HG03565 (cell line): ENCODE measurements around the gene LRPAP1.

Experiments used
- ATAC-seq: cut with Tn5 transposase; IDR thresholded peaks from one replicate; pipeline ENCODE4 v1.9.1; 2021; ENCODE audit warnings: mild to moderate bottlenecking, moderate library complexity; ENCODE audit not compliant: unreplicated experiment

LRPAP1 gene

DNA sequence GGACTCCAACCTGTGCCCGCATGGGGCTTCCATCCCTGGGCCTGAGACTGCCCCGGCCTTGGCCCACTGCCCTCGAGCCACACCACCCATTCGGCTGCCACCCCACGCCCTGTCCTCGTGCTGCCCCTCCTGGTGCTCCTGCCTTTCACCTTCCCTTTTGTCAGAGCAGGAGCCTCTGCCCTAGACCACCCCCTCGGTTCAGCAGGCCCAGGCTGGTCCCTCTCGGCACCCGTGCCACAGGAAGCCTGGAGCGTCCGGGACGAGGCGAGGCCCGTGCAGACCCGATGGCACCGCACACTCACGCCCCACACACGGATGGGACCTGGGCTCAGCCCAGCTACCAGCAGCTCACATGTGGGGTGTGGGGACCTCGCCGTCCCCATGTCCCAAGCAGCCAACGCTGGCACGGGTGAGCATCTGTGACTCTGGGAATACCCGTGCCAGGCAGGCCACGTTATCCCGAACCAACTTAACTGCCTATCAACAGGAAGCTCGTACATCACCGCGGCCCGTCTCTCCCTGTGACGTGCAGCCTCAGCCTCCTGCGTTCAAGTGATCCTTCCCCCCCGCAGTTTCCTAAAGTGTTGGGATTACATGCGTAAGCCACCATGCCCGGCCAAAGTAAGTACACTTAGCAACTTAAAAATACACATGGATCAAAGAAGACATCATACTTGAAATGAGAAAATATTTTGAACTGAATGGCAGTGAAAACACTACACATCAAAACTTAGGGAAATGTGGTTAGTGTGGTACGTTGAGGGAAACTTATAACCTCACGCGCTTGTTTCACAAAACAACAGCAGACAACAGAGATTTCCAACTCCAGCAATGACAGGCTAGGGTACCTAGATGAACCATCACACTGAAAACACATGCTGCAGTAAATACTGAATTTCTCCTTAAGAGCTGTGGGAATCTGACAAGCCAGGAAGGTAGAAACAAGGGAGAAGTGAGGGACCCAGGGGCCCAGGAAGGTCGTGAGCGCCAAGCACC lies 29.0 kb downstream of the LRPAP1 start:
- no peak for ATAC-seq

DNA sequence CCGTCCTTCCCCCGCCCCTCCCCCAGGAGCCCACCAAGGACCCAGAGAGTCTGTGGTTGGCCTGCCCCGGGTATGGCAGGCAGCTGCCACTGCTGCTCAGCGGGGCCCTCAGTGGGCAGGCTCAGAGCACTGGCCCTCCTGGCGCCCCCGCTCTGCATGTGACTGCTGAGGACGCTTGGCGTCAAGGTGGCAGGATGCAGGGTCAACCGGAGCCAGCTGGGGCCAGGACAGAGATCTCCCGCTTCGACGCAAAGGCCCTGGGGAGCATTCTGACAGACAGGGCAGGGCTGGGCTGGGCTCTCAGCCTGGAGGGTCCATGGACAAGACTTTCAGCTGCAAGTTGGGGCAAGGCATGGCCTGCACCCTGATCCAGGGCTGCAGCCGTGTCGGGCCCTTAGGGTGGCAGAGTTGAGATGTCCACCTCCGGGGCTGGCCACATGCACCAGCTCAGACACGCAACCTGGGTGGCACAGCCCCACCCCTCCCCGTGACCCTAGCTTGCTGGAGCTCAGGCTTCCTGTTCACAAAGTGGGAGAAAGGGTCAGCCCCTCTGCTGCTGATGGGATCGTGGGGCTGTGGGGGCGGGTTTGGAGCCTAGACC lies 30.3 kb downstream of the LRPAP1 start:
- no peak for ATAC-seq

GRCh38 chr4:3501126-3501824 lies 30.9 kb downstream of the LRPAP1 start:
- no peak for ATAC-seq

DNA sequence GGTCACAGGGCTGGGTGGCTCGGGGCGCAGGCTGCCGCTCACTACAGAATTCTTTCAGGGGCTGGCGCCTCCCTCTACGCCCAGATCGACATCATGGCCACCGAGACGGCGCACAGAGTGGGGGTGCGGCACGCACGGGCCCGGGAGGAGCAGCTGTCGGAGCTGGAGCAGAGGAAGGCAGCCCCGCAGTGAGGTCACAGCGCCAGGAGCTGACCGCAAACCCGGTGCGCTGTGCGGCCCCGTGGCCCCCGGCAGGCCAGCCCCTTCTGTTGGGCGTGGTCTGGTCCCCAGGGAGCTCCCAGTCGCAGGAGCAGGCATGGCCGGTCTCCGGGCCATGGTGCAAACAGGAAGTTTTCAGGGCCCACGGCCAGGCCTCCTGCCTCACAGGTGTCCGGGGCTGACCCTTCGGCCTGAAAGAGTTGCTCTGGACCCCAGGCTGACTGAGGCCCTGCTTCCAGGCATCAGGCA lies 31.6 kb downstream of the LRPAP1 start:
- ATAC-seq, result no peak

- ATAC-seq, result no peak
Observed at GRCh38 chr4:3500111-3500510, 32.1 kb downstream of the LRPAP1 start.

DNA sequence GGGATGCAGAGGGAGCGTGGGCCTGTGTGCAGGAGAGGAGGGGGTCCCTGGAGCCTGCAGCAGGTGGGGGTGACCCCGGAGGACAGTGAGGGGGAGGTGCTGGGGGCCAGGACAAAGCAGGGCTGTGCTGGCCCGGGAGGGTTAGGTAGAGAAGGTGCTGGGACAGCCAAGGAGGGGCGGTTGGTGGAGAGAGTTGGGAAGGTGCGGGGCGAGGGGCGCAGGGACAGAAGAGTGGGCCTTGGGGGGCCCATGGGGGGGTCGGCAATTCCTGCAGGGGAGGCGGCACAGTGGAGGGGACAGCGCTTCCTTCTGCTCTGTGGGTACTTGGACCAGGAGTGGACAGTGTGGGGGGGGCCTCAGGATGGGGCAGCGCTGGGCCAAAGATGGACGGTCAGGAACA lies 32.5 kb downstream of the LRPAP1 start:
- no peak for ATAC-seq

- no peak for ATAC-seq
Observed at GRCh38 chr4:3498901-3499510, 33.2 kb downstream of the LRPAP1 start.

DNA sequence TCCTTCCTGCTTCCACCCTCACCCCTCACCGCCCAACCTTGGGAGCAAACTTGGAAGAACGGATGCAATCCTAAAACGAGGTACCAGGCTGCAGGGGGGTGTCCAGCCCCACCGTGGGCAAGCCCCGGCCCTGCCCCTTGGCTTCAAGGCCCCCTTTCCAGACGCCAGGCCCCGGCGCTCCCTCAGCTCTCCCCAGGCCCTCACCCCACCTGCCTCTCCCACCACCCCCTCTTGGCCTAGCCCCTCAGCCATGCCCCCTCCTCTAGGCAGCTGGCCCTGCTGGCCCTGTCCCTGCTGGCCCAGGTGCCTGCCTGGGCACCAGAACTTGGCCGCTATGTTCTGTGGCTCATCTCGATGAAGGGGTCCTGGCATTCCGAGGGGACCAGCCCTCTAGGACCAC lies 33.8 kb downstream of the LRPAP1 start:
- no peak for ATAC-seq

- no peak for ATAC-seq
Observed at GRCh38 chr4:3497523-3498389, 34.5 kb downstream of the LRPAP1 start.

DNA sequence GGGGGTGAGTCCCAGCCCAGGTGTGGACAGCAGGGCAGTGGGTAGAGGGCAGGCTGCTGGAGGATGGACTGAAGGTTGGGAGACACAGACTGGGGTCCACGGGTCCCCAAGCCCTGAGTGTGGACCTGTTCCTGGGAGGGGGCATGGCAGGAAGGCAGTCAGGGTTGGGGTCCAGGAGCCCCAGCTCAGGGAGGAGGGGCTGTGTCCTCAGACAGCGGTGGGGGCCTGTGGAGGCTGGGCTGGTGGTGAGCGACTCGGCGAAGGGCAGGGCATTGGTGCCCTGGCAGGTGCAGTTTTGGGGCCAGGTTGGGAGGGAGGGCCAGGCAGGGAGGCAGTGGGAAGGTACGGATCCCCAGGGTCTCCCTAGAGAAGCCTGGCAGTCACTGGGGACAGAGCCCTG lies 35.1 kb downstream of the LRPAP1 start:
- ATAC-seq, result no peak

GRCh38 chr4:3496021-3496420 lies 36.2 kb downstream of the LRPAP1 start:
- ATAC-seq, result no peak

- ATAC-seq, result no peak
Observed at GRCh38 chr4:3495204-3495975, 36.8 kb downstream of the LRPAP1 start.

DNA sequence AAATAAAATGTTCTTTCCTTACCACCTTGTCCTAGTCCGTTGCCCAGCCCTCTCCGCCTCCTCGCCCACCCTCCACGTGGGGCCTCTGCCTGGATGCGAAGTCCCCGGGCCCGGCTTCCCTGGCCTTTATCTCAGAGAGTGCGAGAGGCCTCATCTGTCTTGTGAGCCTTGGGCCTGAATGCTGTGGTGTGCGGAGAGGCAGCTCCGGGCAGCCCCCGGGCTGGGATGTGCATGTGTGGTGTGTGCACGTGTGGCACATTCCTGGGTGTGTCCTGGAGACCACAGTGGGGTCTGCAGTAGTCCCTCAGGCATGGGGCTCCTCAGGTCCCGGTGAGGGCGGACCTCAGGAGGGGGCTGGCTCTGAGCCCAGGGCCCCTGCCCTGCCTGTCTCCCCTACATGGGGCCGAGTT lies 37.8 kb downstream of the LRPAP1 start:
- ATAC-seq, result no peak

DNA sequence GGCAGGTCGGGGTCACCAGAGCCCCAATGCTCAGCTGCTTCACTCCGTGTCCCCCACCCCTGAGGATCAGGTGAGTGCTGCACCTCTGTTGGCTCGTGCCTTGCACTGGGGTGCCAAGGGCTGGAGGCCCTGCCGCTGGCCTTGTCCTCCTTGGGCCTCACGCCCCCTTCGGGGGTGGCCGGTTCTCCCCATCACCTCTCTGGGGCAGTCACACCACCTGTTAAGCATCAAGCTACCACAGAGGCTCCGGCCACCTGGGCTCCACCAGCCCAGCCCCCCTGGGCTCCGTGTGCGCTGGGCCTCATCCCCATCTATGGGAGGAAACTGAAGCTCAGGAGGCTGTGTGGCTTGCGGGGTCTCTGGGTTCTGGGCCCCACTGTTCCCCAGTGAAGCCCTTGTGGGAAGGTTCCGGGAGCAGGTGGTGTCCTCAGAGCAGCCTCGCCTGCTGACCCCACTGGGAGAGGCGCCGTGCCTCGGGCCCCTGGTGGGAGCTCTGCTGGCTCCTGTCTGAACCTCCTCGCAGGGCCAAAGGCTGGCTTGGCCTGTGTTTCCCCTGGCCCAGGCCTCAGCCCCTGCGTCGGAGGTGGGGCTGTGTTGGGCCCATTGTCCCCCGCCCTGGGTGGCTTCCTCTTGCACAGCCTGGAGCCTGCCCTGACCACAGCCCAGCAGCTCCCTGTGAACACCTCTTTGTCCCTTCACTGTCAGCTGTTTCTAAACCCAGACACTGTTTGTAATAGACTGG lies 38.3 kb downstream of the LRPAP1 start:
- ATAC-seq, result no peak

- no peak for ATAC-seq
Observed at GRCh38 chr4:3492741-3493719, 39.2 kb downstream of the LRPAP1 start.

GRCh38 chr4:3491681-3492405 lies 40.4 kb downstream of the LRPAP1 start:
- ATAC-seq, result no peak

GRCh38 chr4:3489451-3489962 lies 42.7 kb downstream of the LRPAP1 start:
- no peak for ATAC-seq
